Measurements from ENCODE around the gene CD8A.
A peak's percentile ranks its signal among the peaks of the same experiment; 100 is the strongest.

The CD8A gene

GRCh38 chr2:86808315-86809161 is 17.8 kb upstream of the CD8A start:
- peak; percentile 82 to 90 for DNase-seq (ENCODE audit: low read depth in 2 of 2)

- DNase-seq (ENCODE audit: low read depth in 2 of 2) = no peak
Measured at GRCh38 chr2:86807468-86808275, 17.0 kb upstream of the CD8A start.

- DNase-seq (ENCODE audit: low read depth in 2 of 2) = no peak
Measured at GRCh38 chr2:86807133-86807467, 16.4 kb upstream of the CD8A start.

- no peak for DNase-seq (ENCODE audit: low read depth in 2 of 2)
Measured at GRCh38 chr2:86806059-86806857, 15.5 kb upstream of the CD8A start.

- no peak for DNase-seq (ENCODE audit: low read depth in 2 of 2)
Measured at GRCh38 chr2:86800856-86801567, 10.3 kb upstream of the CD8A start.

- no peak for DNase-seq (ENCODE audit: low read depth in 2 of 2)
Measured at GRCh38 chr2:86794861-86795260, 4.1 kb upstream of the CD8A start.

GRCh38 chr2:86793752-86794151 is 3.0 kb upstream of the CD8A start:
- DNase-seq (ENCODE audit: low read depth in 2 of 2) = no peak

- no peak for DNase-seq (ENCODE audit: low read depth in 2 of 2)
Measured at GRCh38 chr2:86791573-86791972, 860 bp upstream of the CD8A start.

- DNase-seq (ENCODE audit: low read depth in 2 of 2) = no peak
Measured at GRCh38 chr2:86790134-86790675, 508 bp downstream of the CD8A start.

- no peak for DNase-seq (ENCODE audit: low read depth in 2 of 2)
Measured at GRCh38 chr2:86789687-86790133, 1.0 kb downstream of the CD8A start.

- no peak for DNase-seq (ENCODE audit: low read depth in 2 of 2)
Measured at GRCh38 chr2:86788881-86789686, 1.6 kb downstream of the CD8A start.

GRCh38 chr2:86788165-86788564 is 2.5 kb downstream of the CD8A start:
- DNase-seq (ENCODE audit: low read depth in 2 of 2) = no peak

GRCh38 chr2:86787736-86788135 is 3.0 kb downstream of the CD8A start:
- no peak for DNase-seq (ENCODE audit: low read depth in 2 of 2)

GRCh38 chr2:86786001-86786536 is 4.6 kb downstream of the CD8A start:
- DNase-seq (ENCODE audit: low read depth in 2 of 2) = no peak

GRCh38 chr2:86785456-86785855 is 5.3 kb downstream of the CD8A start:
- DNase-seq (ENCODE audit: low read depth in 2 of 2) = no peak

GRCh38 chr2:86783615-86784339 is 6.9 kb downstream of the CD8A start:
- DNase-seq (ENCODE audit: low read depth in 2 of 2) = no peak

- DNase-seq (ENCODE audit: low read depth in 2 of 2) = no peak
Measured at GRCh38 chr2:86782748-86783147, 8.0 kb downstream of the CD8A start.

- no peak for DNase-seq (ENCODE audit: low read depth in 2 of 2)
Measured at GRCh38 chr2:86781363-86781762, 9.3 kb downstream of the CD8A start.

GRCh38 chr2:86779971-86780370 is 10.7 kb downstream of the CD8A start:
- DNase-seq (ENCODE audit: low read depth in 2 of 2) = no peak

Measured in stimulated activated CD4-positive, alpha-beta T cell treated with anti-CD3 and anti-CD28 coated beads, Interleukin-15, amount 100 ng/mL, for 48 hours (primary cell).